Tibial artery (tissue), 4 donors: Measurements from ENCODE around the gene KRT82.

ENCODE experiments used
- DNase-seq, 2 donors: peaks; one replicate each; pipeline ENCODE4 v3.0.0-alpha.2; 2019
- H3K27ac ChIP-seq, 2 donors: fragments of 200-600 bp; sonication (generic) in 1 of 2; 1 replicate in 1 of 2; 2 replicates in 1 of 2; pipeline ENCODE4 v1.5.1; 2018 to 2019; ENCODE audit warnings: mild to moderate bottlenecking in 1 of 2
- H3K27me3 ChIP-seq, 2 donors: fragments of 200-600 bp; sonication (generic) in 1 of 2; one replicate each; pipeline versions ENCODE4 v1.5.1 to v1.6.0; 2016 to 2019
- H3K36me3 ChIP-seq, 3 donors: fragments of 200-600 bp; sonication (generic) in 2 of 3; one replicate each; pipeline ENCODE4 v1.5.1; 2016 to 2019; ENCODE audit warnings: mild to moderate bottlenecking in 2 of 3
- H3K4me1 ChIP-seq, 4 donors: fragments of 200-600 bp; sonication (generic) in 2 of 4; 1 replicate in 3 of 4; 2 replicates in 1 of 4; pipeline ENCODE4 v1.5.1; 2016 to 2019
- H3K4me3 ChIP-seq, 2 donors: fragments of 200-600 bp; sonication (generic) in 1 of 2; 1 replicate in 1 of 2; 2 replicates in 1 of 2; pipeline ENCODE4 v1.5.1; 2018 to 2019; ENCODE audit warnings: mild to moderate bottlenecking in 2 of 2
- H3K9me3 ChIP-seq, 3 donors: fragments of 200-600 bp; sonication (generic) in 1 of 3; one replicate each; pipeline ENCODE4 v1.5.1; 2016 to 2019
- intact Hi-C: fragments of 100-400 bp; cut with DNase I; formaldehyde crosslinking; loops from one replicate; pipeline ENCODE4 v1.15.0; 2023; ENCODE audit warnings: low total_unique reads
- TF ChIP-seq, protein P1 (sequence below), 2 experiments: fragments of 200-600 bp in 1 of 2; fragments of 450-650 bp in 1 of 2; IDR thresholded peaks; one replicate each; pipeline ENCODE4 v1.5.1; 2017 to 2019; ENCODE audit warnings: antibody characterized with exemption in 2 of 2, mild to moderate bottlenecking in 1 of 2, moderate library complexity in 1 of 2

Gene KRT82

DNA sequence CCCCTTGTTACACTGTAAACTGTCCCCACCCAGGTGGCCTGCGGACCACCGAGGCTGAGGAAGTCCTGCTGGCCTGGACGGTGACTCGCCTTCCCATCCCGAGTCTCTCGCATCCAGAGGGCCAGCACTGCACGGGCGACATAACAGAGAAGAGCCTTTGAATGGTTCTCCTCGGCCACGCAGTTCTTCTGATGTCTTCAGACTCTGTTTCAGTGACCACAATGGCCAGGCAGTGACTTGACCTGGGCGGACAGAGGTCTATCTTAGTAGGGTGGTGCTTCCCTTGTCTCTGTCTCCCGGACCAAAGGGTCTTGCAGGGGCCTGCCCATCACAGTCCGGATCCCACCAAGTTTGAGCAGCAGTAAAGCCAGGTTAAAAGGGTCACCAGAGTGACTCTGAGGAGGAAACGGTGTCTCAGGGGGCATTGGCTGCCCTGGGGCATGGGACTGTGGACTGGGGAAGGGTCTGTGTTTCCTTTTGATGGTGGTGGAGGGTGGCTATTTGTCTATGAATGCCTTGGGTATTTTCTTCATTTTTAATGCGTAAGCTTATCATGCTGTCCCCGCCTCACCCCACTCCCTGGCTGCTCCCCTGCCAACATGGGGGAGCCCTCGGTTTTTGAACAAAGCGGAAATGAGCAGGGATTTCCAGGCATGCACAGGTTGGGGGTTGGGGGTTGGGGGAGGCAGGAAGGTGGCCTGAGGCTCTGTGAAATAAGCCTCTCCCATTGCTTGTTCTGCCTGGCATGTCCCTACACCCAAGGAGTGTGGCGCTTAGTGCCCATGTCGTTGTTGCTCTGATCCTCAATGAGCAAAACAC lies 49.2 kb downstream of the KRT82 start:
- DNase-seq, result peak in 1 of 2 donors; percentile 45
- H3K27ac ChIP-seq, result no peak overlapping the region
- H3K36me3 ChIP-seq, result no peaks in the 10 kb centered on the region
- H3K4me3 ChIP-seq, result no peak overlapping the region
- peaks cover 0 to 5% (median under 1%) of the 10 kb centered on the region in 4 donors for H3K4me1 ChIP-seq
- TF ChIP-seq, protein P1, sequence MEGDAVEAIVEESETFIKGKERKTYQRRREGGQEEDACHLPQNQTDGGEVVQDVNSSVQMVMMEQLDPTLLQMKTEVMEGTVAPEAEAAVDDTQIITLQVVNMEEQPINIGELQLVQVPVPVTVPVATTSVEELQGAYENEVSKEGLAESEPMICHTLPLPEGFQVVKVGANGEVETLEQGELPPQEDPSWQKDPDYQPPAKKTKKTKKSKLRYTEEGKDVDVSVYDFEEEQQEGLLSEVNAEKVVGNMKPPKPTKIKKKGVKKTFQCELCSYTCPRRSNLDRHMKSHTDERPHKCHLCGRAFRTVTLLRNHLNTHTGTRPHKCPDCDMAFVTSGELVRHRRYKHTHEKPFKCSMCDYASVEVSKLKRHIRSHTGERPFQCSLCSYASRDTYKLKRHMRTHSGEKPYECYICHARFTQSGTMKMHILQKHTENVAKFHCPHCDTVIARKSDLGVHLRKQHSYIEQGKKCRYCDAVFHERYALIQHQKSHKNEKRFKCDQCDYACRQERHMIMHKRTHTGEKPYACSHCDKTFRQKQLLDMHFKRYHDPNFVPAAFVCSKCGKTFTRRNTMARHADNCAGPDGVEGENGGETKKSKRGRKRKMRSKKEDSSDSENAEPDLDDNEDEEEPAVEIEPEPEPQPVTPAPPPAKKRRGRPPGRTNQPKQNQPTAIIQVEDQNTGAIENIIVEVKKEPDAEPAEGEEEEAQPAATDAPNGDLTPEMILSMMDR (IDR thresholded peaks at IDR 0.05), result no peak
- peaks cover 0 to 36% of the 10 kb centered on the region in 2 donors for H3K27me3 ChIP-seq
- no peaks in the 10 kb centered on the region for H3K9me3 ChIP-seq
- intact Hi-C loops, result no loop called here

DNA sequence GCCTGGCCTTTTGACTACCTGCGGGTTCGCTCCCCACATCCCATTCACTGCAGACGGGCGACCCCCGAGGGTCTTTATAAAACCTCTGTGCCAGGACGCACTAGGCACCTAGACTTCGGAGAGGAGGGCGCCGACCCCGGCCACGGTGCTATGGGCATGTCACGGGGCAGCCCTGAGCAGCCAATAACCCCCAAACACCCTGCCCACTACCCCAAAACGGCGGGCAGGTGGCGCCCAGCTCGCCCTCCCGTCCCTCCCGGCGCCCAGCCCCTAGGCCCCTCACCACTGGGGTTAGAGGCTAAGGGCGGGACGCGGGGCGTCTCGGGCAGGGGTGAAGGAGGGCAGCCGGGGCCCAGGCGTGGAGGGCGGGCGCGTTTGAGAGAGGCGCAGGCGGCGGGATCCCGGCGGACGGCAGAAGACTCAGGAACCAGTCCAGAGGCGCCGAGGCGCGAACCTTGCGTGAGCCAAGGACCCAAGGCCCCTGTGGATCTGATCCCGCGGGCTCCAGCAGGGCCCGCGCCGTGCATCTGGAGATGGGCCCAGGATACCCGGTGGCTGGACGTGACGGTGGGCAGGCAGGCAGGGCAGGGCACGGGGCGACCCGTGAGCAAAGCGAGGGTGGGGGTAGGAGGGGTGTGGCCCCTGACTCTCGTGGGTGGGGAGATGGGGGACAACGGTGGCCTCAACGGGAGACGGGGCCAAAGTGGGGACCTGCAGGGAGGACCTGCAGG lies 49.9 kb downstream of the KRT82 start:
- intact Hi-C loops, result no loop called here
- Histone ChIP-seq H3K9me3 (no peaks in the 10 kb centered on the region), H3K36me3 (no peaks in the 10 kb centered on the region), H3K4me1 (peaks cover 0 to 13% (median 8%) of the 10 kb centered on the region in 4 donors), H3K27ac (no peak overlapping the region), H3K27me3 (peaks cover 0 to 36% of the 10 kb centered on the region in 2 donors), H3K4me3 (no peak overlapping the region)
- TF ChIP-seq, protein P1 (IDR thresholded peaks at IDR 0.05), result no peak
- DNase-seq, result peak in 1 of 2 donors; percentile 53

DNA sequence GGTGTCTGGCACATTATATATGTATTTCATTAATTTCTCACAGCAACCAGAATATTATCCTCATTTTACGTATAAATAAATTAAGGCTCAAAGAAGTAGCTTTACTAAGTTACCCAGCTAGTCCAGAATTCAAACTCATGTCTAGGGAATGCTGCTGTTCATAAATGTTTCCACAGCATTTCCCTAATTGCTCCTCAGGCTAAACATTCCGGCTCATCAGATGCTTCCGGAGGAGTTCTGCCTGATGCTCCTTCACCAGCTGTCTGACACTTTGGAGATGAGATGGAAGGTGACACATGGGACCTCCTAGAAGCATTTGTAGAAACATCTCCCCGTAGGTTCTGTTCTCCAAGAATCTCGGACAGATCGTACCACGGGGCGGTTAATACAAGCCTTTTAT lies 51.0 kb downstream of the KRT82 start:
- H3K27ac ChIP-seq, result no peak overlapping the region
- H3K36me3 ChIP-seq, result no peaks in the 10 kb centered on the region
- TF ChIP-seq, protein P1 (IDR thresholded peaks at IDR 0.05), result no peak
- H3K9me3 ChIP-seq, result no peaks in the 10 kb centered on the region
- peaks cover 0 to 17% (median 9%) of the 10 kb centered on the region in 4 donors for H3K4me1 ChIP-seq
- H3K27me3 ChIP-seq, result peaks cover 0 to 26% of the 10 kb centered on the region in 2 donors
- H3K4me3 ChIP-seq, result no peak overlapping the region
- DNase-seq, result peak in 1 of 2 donors; percentile 21
- intact Hi-C loops, result no loop called here

DNA sequence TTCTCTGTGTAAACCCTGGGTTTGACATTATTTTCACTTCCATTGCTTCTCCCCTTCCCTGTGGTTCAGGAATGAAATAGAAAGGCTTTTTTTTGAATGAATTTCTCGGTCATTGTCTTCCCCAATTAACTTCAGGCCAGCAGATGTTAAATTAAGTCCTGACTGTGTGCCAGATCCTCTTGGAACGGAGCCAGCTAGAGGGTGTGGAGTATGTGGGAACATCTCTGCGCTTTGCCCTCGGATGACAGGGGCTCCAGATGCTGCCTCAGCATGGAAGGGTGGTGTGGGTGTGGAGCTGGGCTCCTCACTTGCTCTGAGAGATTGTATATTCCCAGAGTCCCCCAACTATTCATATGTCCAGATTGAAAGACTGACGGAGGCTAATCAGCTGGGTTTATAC lies 51.9 kb downstream of the KRT82 start:
- peak in 1 of 2 donors; percentile 48 for DNase-seq
- Histone ChIP-seq H3K4me3 (no peak overlapping the region), H3K36me3 (no peaks in the 10 kb centered on the region), H3K4me1 (peaks cover 0 to 17% (median 9%) of the 10 kb centered on the region in 4 donors), H3K9me3 (no peaks in the 10 kb centered on the region), H3K27me3 (peaks cover 0 to 20% of the 10 kb centered on the region in 2 donors), H3K27ac (no peak overlapping the region)
- TF ChIP-seq, protein P1 (IDR thresholded peaks at IDR 0.05), result no peak
- intact Hi-C loops, result no loop called here

DNA sequence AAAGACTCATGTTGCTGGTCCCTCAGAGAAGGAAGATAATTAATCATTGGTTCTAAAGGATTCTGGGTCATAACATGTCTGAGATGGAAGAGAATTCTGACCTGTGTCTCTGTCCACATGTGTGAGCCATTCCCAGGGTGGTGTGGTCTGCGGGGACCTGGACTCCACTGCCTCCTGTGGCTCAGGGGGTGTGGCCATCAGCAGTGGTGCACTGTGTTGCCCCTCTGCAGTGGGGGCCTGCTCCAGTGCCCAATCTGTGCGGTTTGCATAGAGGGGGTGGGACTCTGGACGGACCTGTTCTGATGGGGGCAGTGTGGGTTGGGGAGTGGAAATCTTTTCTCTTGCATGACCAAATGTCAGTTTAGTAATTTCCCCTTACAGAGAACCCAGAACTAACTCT lies 52.4 kb downstream of the KRT82 start:
- TF ChIP-seq, protein P1 (IDR thresholded peaks at IDR 0.05), result no peak
- peak in 1 of 2 donors; percentile 44 for DNase-seq
- Histone ChIP-seq H3K27ac (no peak overlapping the region), H3K27me3 (peaks cover 0 to 20% of the 10 kb centered on the region in 2 donors), H3K9me3 (no peaks in the 10 kb centered on the region), H3K4me3 (no peak overlapping the region), H3K4me1 (peaks cover 0 to 17% (median 9%) of the 10 kb centered on the region in 4 donors), H3K36me3 (no peaks in the 10 kb centered on the region)
- intact Hi-C loops, result no loop called here
